BJ (cell line): ENCODE data around the gene ETAA1. TPM values are rescaled to one million over a fixed set of nuclear protein-coding genes. Genes with fewer than 3 reads are reported as not detected.

ENCODE experiments used
- CTCF ChIA-PET: fragments of 350-600 bp; formaldehyde crosslinking; extraction: SDS; loops from one replicate; lab custom pipeline; 2021; ENCODE audit warnings: antibody characterized with exemption, inconsistent platforms; lab: Yijun Ruan, JAX
- POLR2A ChIA-PET: fragments of 300-600 bp; sonication (Branson Sonifier 250); formaldehyde crosslinking; extraction: SDS; loops from one replicate; lab custom pipeline; 2021; ENCODE audit warnings: antibody characterized with exemption; lab: Charles Lee
- DNase-seq: peaks from one replicate; pipeline ENCODE4 v3.0.0-alpha.2; 2011; ENCODE audit warnings: low read depth
- H3K27me3 ChIP-seq: 2 replicates; pipeline ENCODE4 v1.6.0; 2011; ENCODE audit warnings: low read length; ENCODE audit not compliant: control insufficient read depth, insufficient read depth
- H3K36me3 ChIP-seq: 2 replicates; pipeline ENCODE4 v1.5.1; 2011; ENCODE audit warnings: low read length; ENCODE audit not compliant: control insufficient read depth, insufficient read depth
- H3K4me3 ChIP-seq: 2 replicates; pipeline ENCODE4 v1.5.1; 2011; ENCODE audit warnings: low read depth, mild to moderate bottlenecking, control low read depth, low read length
- polyA plus RNA-seq: library from polyadenylated mRNA; depleted of rRNA; stranded (reverse); fragments of >200 nt; gene quantifications from 2 replicates; pipeline ENCODE4 v1.2.3, GENCODE V29; 2011
- TF ChIP-seq, protein P1 (sequence below): IDR thresholded peaks from 2 replicates; pipeline ENCODE4 v1.5.1; 2011; ENCODE audit warnings: low read depth, mild to moderate bottlenecking, control low read depth, inconsistent platforms, low read length, moderate library complexity; ENCODE audit not compliant: insufficient read depth

The ETAA1 gene
- polyA plus RNA-seq, 1 experiment = 3.5 TPM

GRCh38 chr2:67393237-67393636, 3.9 kb upstream of the ETAA1 start:
- Histone ChIP-seq H3K4me3 (no peak overlapping the region), H3K36me3 (no peaks in the 10 kb centered on the region), H3K27me3 (no peaks in the 10 kb centered on the region)
- ChIA-PET POLR2A (no interaction called here), CTCF (no interaction called here)
- DNase-seq = no peak
- TF ChIP-seq, protein P1, sequence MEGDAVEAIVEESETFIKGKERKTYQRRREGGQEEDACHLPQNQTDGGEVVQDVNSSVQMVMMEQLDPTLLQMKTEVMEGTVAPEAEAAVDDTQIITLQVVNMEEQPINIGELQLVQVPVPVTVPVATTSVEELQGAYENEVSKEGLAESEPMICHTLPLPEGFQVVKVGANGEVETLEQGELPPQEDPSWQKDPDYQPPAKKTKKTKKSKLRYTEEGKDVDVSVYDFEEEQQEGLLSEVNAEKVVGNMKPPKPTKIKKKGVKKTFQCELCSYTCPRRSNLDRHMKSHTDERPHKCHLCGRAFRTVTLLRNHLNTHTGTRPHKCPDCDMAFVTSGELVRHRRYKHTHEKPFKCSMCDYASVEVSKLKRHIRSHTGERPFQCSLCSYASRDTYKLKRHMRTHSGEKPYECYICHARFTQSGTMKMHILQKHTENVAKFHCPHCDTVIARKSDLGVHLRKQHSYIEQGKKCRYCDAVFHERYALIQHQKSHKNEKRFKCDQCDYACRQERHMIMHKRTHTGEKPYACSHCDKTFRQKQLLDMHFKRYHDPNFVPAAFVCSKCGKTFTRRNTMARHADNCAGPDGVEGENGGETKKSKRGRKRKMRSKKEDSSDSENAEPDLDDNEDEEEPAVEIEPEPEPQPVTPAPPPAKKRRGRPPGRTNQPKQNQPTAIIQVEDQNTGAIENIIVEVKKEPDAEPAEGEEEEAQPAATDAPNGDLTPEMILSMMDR = no peak

DNA sequence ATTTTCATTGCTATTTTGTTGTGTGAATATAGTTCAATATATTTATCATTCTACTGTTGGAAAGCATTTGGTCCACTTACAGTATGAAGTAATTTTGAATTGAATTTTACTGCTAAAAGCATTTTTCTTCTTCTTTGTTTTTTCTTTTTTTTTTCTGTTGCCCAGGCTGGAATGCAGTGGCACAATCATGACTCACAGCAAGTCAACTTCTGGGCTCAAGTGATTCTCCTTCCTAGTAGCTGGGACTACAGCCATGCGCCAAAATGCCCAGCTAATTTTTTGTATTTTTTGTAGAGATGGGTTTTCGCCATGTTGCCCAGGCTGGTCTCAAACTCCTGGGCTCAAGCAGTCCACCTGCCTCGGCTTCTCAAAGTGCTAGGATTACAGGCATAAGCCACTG, 2.4 kb upstream of the ETAA1 start:
- Histone ChIP-seq H3K36me3 (no peaks in the 10 kb centered on the region), H3K27me3 (no peaks in the 10 kb centered on the region), H3K4me3 (no peak overlapping the region)
- ChIA-PET POLR2A (no interaction called here), CTCF (no interaction called here)
- TF ChIP-seq, protein P1 = no peak
- no peak for DNase-seq

DNA sequence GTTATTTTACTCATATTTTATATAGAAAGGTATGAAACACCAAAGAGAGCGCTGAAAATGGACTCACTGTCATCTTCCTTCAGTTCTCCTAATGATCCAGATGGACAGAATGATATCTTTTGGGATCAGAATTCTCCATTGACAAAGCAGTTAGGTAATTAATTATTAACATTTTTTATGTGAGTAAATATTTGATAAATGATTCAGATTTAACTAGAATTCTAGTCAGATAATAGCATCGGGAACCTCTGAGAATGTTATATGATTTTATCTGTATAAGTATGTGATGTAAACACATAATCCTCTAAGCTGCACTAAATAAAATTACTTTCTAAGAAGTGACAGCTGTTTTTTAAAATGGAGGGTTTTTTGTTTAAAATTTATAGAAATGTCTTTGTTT, 2.0 kb downstream of the ETAA1 start:
- Histone ChIP-seq H3K27me3 (no peaks in the 10 kb centered on the region), H3K4me3 (no peak overlapping the region), H3K36me3 (no peaks in the 10 kb centered on the region)
- ChIA-PET CTCF (no interaction called here), POLR2A (no interaction called here)
- no peak for DNase-seq
- TF ChIP-seq, protein P1 = no peak

- POLR2A ChIA-PET = no interaction called here
- no peaks in the 10 kb centered on the region for H3K36me3 ChIP-seq
- no peak for DNase-seq
- CTCF ChIA-PET = interaction anchor here (1.0 kb wide), 1 partner anchor 9 kb away, joined by 3 read pairs; no protein-coding TSS in a partner anchor
- H3K27me3 ChIP-seq = no peaks in the 10 kb centered on the region
- TF ChIP-seq, protein P1 = no peak
- no peak overlapping the region for H3K4me3 ChIP-seq
These were observed 2.8 kb downstream of the ETAA1 start for GRCh38 chr2:67399831-67400489.

DNA sequence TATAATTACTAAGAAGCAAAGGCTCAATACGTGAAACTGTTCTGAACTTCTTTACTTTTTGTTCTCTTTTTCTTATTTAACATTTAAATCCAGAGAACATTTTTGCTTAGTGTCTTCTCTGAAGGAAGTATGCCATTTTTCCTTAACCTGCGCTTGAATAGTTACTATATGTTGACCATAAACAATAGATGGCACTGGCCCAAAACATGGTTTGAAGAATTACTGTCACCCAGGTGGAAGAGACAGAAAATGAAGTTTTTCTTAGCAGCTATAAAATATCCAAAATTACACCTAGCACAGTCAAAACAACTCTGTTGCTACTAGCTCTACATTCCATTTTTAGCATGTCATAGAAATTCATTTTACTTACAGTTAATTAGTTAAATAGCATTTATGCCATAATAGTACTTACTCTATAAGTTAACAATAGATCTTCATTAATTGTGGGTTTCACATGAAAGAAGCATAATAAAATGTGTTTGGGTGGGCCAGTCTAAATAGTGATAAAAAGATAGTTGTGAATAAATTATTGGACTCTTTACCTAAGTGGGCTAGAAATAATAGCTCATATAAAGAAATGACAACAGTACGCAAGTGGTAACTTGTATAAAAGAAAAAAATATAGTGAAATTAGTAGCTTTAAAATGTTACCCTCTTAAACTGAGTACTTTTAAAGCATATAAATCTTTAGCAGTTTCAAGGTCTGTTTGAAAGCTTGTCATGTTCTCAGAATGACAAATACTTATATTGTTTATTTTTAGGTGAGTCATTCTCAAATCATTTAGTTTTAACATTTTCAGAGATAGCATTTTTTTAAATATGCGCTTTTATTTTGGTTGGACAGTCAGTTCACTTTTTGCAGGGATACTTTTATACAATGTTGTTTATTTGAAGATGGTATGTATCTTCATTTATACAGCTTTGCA, 3.7 kb downstream of the ETAA1 start:
- Histone ChIP-seq H3K36me3 (no peaks in the 10 kb centered on the region), H3K4me3 (no peak overlapping the region), H3K27me3 (no peaks in the 10 kb centered on the region)
- TF ChIP-seq, protein P1 = no peak
- ChIA-PET CTCF (interaction anchor here (0.7 to 1.0 kb wide), 2 partner anchors 9 to 972 kb away, joined by 3 read pairs; no protein-coding TSS in a partner anchor), POLR2A (interaction anchor here (0.6 kb wide), 1 partner anchor 113 kb away, joined by 4 read pairs; no protein-coding TSS in a partner anchor)
- no peak for DNase-seq
